HepG2 (cell line): Measurements from ENCODE around the gene ATM. TPM values are rescaled to one million over a fixed set of nuclear protein-coding genes. Genes with fewer than 3 reads are reported as not detected.

Experiments
- ATAC-seq: fragments of 200-7000 bp; cut with Tn5 transposase; 3 replicates; pipeline ENCODE4 v1.9.1; 2020; ENCODE audit warnings: mild to moderate bottlenecking, moderate library complexity
- BruUV-seq: library from RNA; stranded (reverse); fragments of 400-500 nt; replicated peaks from 2 replicates; lab custom pipeline; 2021; lab: Mats Ljungman, UMichigan
- CTCF ChIA-PET: fragments of 300-600 bp; formaldehyde crosslinking; extraction: SDS; loops from one replicate; lab custom pipeline; 2021; ENCODE audit warnings: low total read pairs, inconsistent platforms, low intra/inter-chr PET ratio; lab: Yijun Ruan, JAX
- POLR2A ChIA-PET: fragments of 350-600 bp; sonication (Branson Sonifier 250); formaldehyde crosslinking; loops from one replicate; lab custom pipeline; 2020; ENCODE audit warnings: antibody characterized with exemption, inconsistent platforms; lab: Yijun Ruan, JAX
- DNase-seq: peaks from one replicate; pipeline ENCODE4 v3.0.0-alpha.2; 2015; ENCODE audit warnings: low spot score
- FAIRE-seq: peaks from 3 replicates; lab custom pipeline; 2011; peaks lifted over from hg19 to GRCh38; lab: Jason Lieb, UNC
- H2AFZ ChIP-seq: one replicate; pipeline ENCODE4 v1.6.1; 2011; ENCODE audit warnings: low read length, inconsistent platforms
- H3K27ac ChIP-seq: fragments of 300-600 bp; 3 replicates; pipeline ENCODE4 v1.8.0; 2011; ENCODE audit warnings: mixed run types, mild to moderate bottlenecking, mixed read lengths, low read length, inconsistent platforms; ENCODE audit not compliant: insufficient read depth; ENCODE audit errors: extremely low read length
- H3K27me3 ChIP-seq, 2 experiments: fragments of 200-600 bp in 1 of 2; 2 replicates in 1 of 2; 3 replicates in 1 of 2; pipeline versions ENCODE4 v1.6.0 to v1.8.0; 2011; ENCODE audit warnings: low read length in 2 of 2, mild to moderate bottlenecking in 2 of 2, moderate library complexity in 2 of 2, inconsistent platforms in 1 of 2; ENCODE audit not compliant: insufficient read depth in 2 of 2, control insufficient read depth in 1 of 2
- H3K36me3 ChIP-seq, 2 experiments: fragments of 200-600 bp in 1 of 2; replicated peaks in 1 of 2; 2 replicates in 1 of 2; 3 replicates in 1 of 2; pipeline versions ENCODE4 v1.5.1 to v1.8.0; 2011; ENCODE audit warnings: low read length in 2 of 2, inconsistent platforms in 1 of 2; ENCODE audit not compliant: insufficient read depth in 2 of 2, control insufficient read depth in 1 of 2
- H3K4me1 ChIP-seq: 2 replicates; pipeline ENCODE4 v1.5.1; 2012; ENCODE audit warnings: low read length, inconsistent platforms; ENCODE audit not compliant: insufficient read depth
- H3K4me2 ChIP-seq: 2 replicates; pipeline ENCODE4 v1.6.0; 2011; ENCODE audit warnings: low read depth, low read length, inconsistent platforms
- H3K4me3 ChIP-seq, 3 experiments: fragments of 200-600 bp in 1 of 3; sonication (generic), shearing (Covaris generic) in 1 of 3; replicated peaks in 1 of 3; 2 replicates each; pipeline ENCODE4 v1.5.1; 2011 to 2016; ENCODE audit warnings: low read length in 3 of 3, inconsistent platforms in 2 of 3, low read depth in 2 of 3, mild to moderate bottlenecking in 2 of 3, control low read depth in 1 of 3, mixed read lengths in 1 of 3; ENCODE audit not compliant: insufficient read depth in 1 of 3
- H3K79me2 ChIP-seq: one replicate; pipeline ENCODE4 v1.6.1; 2011; ENCODE audit warnings: low read length, inconsistent platforms; ENCODE audit not compliant: insufficient read depth
- H3K9ac ChIP-seq: 2 replicates; pipeline ENCODE4 v1.6.0; 2011; ENCODE audit warnings: mild to moderate bottlenecking, low read depth, low read length, inconsistent platforms; ENCODE audit not compliant: insufficient read depth
- H3K9me3 ChIP-seq: 2 replicates; pipeline ENCODE4 v1.5.1; 2012; ENCODE audit warnings: mild to moderate bottlenecking, low read length
- H4K20me1 ChIP-seq: 2 replicates; pipeline ENCODE4 v1.6.0; 2011; ENCODE audit warnings: inconsistent platforms, mild to moderate bottlenecking, low read length, moderate library complexity; ENCODE audit not compliant: insufficient read depth
- KLF11 ChIP-seq: IDR thresholded peaks from 2 replicates; pipeline ENCODE4 v1.6.1; 2016; ENCODE audit warnings: missing compliant biosample characterization
- TRIM24 ChIP-seq: sonication (generic); formaldehyde crosslinking; IDR thresholded peaks from 2 replicates; pipeline ENCODE4 v1.8.0; 2022; ENCODE audit warnings: mild to moderate bottlenecking, missing genetic modification reagents
- WGBS: methylation state at CpG from one replicate; pipeline ENCODE4 v1.1.6; 2017; ENCODE audit warnings: low lambda C conversion rate; 5-methylcytosine and 5-hydroxymethylcytosine counted together
- in situ Hi-C: cut with HindIII; loops from 2 replicates; pipeline ENCODE4 v1.10.0; 2017; ENCODE audit warnings: low pct_unique_long_range_greater_than_20kb; ENCODE audit not compliant: extremely low pct_ligation_motif_present
- intact Hi-C: fragments of 100-400 bp; cut with micrococcal nuclease; formaldehyde crosslinking; loops from one replicate; pipeline ENCODE4 v1.10.0; 2022; ENCODE audit not compliant: unreplicated experiment
- polyA plus RNA-seq, 8 experiments: library from polyadenylated mRNA; depleted of rRNA in 3 of 8; stranded (reverse) in 7 of 8; unstranded in 1 of 8; fragments of >200 nt; fragmentation: Illumina TruSeq in 4 of 8; extraction: Trizol in 4 of 8; gene quantifications; 2 replicates each; pipeline versions ENCODE4 v1.2.1 to v1.2.3, GENCODE V29; 2011 to 2016; ENCODE audit warnings: low read depth in 4 of 8, missing spikeins in 1 of 8, mixed read lengths in 1 of 8; ENCODE audit not compliant: insufficient read depth in 1 of 8
- total RNA-seq, 5 experiments: library from RNA; depleted of rRNA; stranded (reverse); fragments of >200 nt; fragmentation: Illumina TruSeq; extraction: Trizol; gene quantifications; 2 replicates each; pipeline ENCODE4 v1.2.3, GENCODE V29; 2016; ENCODE audit warnings: low read depth in 1 of 5
- TF ChIP-seq, protein P1 (sequence below): sonication (generic); formaldehyde crosslinking; IDR thresholded peaks from 2 replicates; pipeline ENCODE4 v1.9.0; 2021; ENCODE audit warnings: missing genetic modification reagents, borderline replicate concordance
- TF ChIP-seq, protein P2 (sequence below): sonication (generic); formaldehyde crosslinking; IDR thresholded peaks from 2 replicates; pipeline ENCODE4 v1.5.0; 2020; ENCODE audit warnings: mild to moderate bottlenecking, missing genetic modification reagents, moderate library complexity

Gene ATM
- total and polyA plus RNA-seq, 2 of the 13 experiments (the other 11 are each of a cell fraction or from before 2014, with no cell fraction given) = 40.0 to 71.6 TPM

- peaks cover 41% of the 10 kb centered on the region for H3K4me1 ChIP-seq
- H3K27ac ChIP-seq = peak overlapping the region; percentile 96
- peaks cover 87% of the 10 kb centered on the region for H3K79me2 ChIP-seq
- H4K20me1 ChIP-seq = no peaks in the 10 kb centered on the region
- no peak overlapping the region for H2AFZ ChIP-seq
- FAIRE-seq (no peak), ATAC-seq (no peak), DNase-seq (no peak)
- no peaks in the 10 kb centered on the region; a peak in 2 of 5 replicates for H3K36me3 ChIP-seq
- no peaks in the 10 kb centered on the region for H3K9me3 ChIP-seq
- no TSS peak for BruUV-seq
- ChIA-PET POLR2A (interaction anchor here (5.7 kb wide), 1 partner anchor 12 kb away, joined by 56 read pairs; no protein-coding TSS in a partner anchor), CTCF (no interaction called here)
- H3K9ac ChIP-seq = peak overlapping the region; percentile 93
- H3K27me3 ChIP-seq = peaks cover 0 to 2% of the 10 kb centered on the region in 2 experiments; a peak in 1 of 5 replicates
- intact Hi-C loops (loop anchor here (5.0 kb wide), 2 partner anchors 99 to 426 kb away; partner anchors contain the start of gene ACAT1), in situ Hi-C loops (no loop called here)
- TF ChIP-seq, protein P1, sequence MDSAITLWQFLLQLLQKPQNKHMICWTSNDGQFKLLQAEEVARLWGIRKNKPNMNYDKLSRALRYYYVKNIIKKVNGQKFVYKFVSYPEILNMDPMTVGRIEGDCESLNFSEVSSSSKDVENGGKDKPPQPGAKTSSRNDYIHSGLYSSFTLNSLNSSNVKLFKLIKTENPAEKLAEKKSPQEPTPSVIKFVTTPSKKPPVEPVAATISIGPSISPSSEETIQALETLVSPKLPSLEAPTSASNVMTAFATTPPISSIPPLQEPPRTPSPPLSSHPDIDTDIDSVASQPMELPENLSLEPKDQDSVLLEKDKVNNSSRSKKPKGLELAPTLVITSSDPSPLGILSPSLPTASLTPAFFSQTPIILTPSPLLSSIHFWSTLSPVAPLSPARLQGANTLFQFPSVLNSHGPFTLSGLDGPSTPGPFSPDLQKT (CRISPR knock-in tag) = no peak
- TF ChIP-seq, protein P2, sequence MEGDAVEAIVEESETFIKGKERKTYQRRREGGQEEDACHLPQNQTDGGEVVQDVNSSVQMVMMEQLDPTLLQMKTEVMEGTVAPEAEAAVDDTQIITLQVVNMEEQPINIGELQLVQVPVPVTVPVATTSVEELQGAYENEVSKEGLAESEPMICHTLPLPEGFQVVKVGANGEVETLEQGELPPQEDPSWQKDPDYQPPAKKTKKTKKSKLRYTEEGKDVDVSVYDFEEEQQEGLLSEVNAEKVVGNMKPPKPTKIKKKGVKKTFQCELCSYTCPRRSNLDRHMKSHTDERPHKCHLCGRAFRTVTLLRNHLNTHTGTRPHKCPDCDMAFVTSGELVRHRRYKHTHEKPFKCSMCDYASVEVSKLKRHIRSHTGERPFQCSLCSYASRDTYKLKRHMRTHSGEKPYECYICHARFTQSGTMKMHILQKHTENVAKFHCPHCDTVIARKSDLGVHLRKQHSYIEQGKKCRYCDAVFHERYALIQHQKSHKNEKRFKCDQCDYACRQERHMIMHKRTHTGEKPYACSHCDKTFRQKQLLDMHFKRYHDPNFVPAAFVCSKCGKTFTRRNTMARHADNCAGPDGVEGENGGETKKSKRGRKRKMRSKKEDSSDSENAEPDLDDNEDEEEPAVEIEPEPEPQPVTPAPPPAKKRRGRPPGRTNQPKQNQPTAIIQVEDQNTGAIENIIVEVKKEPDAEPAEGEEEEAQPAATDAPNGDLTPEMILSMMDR = peak; percentile 16; the same call in 1 of the 2 replicates
- no peak for TF ChIP-seq KLF11 (CRISPR knock-in tag)
- TF ChIP-seq TRIM24 = no peak
- H3K4me3 ChIP-seq = peak overlapping the region; percentile 59 to 91 (median 88); a peak in 5 of 6 replicates
- peak overlapping the region; percentile 75 for H3K4me2 ChIP-seq
- WGBS = 45% methylated on average over 5 of the region's 5 CpGs
Measured at GRCh38 chr11:108220721-108221336, 2.0 kb upstream of the ATM start.
